Endometrium (tissue), 2 donors: Measurements from ENCODE around the gene KCTD21.

ENCODE experiments used
- FAIRE-seq: peaks from 2 replicates; lab custom pipeline; 2012; peaks lifted over from hg19 to GRCh38; lab: Jason Lieb, UNC
- donor health status: control.
- donor health status: control.

KCTD21 gene

DNA sequence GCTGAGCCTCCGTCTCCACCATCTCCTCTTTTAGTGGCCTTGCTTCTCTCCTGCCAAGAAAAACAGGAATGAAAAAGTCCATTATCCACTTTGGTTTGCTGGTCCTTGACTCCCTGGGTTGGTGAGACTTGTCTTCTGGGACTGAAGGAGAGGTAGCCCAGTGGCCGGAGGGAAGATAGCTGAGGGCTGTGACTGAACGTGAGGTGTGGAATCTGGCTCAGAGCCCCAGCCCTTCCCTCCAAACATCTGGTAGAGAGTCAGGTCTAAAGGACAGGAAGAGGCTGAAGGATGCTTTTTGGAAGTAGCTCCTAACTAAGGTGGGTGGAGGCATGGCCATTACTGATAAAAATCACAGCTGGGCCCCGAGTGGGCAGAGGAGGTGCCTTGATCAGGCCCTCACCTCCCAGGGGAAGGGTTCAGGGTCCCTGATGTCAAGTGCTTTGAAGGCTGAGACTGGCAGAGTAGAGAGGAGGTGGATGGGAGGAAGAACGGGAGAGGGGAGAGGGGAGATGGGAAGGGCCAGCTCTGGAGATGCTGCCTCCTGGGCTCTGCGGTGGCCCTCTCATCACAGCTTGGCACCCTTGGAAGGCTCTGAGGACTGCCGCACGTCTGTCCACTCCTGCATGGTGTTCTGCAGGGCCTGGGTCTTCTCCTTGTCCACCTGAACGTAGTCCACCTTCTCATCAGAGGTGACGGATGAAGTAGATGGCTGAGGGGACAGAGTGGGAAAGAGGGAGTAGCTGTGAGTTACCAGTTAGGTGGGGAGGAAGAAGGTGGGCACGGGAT is 30.5 kb upstream of the KCTD21 start:
- no peak for FAIRE-seq

DNA sequence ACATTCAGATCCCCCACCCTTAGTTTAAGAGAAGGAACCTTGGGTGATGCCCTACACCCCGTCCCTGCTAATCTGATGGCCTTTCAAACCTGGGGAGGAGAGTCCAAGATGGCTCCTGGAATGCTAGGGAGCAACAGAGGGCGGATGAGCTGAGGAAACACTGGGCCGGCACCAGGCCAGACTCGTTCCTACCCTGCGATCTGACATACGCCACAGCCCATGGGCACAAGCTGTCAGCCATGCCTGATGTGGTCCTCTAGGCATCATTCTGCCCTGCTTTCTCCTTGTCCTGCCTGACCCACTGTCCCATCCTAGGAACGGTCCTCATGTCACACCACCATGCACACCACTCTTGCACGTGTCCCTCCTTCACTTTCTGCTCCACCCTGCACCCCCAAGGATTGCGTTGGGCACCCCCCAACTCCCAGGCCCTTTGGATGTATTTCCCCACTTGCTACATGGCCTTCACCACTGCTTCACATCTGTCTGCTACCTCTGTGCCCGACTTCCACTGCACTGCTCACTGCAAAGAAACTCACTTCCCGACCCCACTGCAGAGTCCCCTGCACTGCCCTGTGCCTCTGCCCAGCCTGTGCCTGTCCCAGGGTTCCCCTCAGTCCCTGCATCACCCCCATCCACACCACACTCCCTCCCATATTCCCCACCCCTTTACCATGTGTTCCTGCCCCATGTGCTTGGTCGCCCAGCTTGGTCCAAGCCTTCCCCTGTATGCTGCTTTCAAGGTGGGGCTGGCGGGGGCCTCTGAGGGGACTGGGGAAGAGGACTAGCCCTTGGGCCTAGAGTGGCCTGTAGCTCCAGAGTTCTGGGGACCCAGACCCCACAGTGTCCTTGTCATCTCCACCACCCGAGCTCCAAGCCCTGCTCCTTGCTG is 29.5 kb upstream of the KCTD21 start:
- no peak for FAIRE-seq

DNA sequence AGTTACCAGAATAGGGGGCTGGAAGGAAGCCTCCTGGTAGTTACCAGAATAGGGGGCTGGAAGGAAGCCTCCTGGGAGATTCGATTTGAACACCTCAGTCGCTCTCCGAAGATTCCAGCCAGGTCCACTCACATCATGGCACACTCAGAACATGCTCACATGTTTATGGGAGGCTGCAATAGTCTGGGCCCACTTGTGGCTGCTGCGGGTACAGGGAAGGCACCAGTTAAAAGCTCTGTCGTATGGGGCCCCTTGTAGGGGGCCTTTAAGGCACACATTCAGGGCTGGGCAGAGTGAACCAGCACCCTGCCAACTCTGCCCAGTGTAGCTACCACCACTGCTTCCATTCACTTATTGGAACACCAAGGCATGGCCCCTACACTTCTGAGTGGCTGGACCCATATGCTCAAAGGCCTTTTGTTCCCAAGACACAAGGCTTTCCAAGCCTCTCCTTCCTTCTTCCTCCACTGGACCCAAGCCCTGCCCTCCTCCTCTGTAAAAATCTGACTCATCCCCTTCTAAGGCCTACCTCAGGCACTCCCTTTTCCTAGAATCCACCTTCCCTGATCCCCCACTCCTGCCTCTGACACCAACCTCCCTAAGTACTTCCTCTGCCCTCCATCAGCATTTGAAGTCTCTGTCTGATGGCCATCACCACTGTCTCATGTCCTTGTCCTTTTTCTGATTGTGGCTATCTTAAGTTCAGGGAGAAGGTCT is 28.3 kb upstream of the KCTD21 start:
- FAIRE-seq: no peak

DNA sequence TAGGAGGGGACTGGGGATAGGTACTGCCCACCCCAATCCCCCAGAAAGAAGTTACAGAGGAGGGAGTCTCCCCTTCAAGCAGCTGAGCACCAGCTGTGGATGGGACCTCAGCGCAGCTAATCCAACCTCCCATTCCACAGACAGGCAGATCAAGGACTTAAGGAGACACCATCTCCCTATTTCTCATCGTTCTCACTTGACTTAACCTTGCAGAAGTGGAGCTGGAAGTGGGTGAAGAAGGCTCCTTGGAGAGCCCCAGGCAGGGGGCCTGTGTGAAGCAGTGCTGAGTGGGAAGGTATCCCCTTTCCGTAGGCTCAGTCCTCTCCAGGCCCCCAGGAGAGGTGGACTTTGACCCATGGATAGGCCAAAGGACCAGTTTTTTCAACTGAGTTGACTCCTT is 27.6 kb upstream of the KCTD21 start:
- no peak for FAIRE-seq

DNA sequence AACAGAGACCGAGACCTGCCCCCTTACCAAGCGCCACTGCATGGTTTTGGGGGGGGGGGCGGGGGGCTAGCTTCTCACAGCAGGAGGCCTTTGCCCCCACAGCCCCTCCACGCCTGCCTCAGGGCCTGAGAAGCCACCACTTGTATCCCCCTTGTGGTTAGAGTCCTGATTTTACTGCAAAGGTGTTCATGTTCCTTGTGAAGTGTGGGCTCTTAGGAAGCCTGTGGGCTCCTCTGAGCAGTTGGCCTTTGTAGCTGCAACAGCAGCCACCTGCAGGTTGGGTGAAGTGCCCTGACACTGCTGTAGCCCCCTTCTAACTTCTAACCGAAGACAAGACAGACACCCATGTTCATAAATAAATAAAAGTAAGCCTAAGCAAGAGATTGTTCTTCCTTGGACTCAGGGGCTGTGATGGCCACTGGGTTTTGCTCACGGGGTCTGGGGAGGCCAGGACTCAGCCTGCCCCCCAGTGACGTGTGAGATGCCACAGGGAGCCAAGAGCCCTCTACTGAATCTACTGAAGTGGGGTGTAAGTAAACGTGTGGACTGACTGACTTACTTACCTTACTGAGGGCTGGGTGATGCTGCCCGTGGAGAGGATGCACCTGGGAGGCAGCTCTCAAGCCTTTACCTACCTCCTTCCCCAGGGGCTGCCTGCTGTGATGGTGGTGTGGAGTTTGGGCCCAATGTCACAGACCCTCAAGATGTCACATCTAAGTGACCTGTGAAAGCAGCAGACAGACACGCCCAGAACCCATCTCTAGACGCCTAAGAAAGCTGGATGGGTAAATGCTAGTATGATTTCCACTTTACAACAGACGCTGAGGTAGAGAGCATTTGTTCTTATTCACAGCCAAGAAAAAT is 26.1 kb upstream of the KCTD21 start:
- FAIRE-seq: no peak

DNA sequence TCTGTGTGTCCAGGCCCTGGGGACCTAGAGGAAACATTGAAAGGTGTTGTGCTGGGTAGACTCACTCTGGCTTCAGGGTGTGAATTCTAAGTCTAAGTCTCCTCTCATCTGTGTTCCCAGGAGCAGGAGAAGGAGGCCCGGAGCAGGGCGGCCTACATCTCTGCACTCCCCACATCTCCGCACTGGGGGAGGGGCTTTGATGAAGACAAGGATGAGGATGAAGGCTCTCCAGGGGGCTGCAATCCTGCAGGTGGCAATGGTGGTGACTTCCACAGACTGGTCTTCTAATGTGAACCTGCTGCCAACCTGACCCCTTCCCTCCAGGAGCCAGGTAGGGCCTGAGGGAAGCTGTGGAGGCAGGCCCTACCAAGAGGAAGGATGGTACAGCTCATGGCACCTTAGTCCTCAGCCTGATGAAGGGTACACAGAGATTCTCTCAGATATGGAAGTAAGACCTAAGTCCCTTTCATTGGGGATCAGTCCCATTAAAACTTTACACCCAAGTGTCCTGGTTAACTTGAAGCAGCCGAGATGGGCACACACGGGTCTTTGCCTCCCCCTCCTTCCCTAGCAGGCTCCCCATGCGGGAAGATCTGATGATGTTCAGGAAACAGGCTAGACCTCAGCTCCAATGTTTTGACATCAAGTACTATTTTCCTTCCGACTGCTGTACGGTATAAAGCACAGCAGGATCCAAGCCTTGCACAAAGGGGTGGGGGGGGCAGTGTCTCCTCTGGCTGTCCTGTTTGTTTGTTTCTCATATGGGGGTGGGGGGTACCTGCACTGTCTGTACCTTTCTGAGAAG is 25.3 kb upstream of the KCTD21 start:
- FAIRE-seq: no peak

DNA sequence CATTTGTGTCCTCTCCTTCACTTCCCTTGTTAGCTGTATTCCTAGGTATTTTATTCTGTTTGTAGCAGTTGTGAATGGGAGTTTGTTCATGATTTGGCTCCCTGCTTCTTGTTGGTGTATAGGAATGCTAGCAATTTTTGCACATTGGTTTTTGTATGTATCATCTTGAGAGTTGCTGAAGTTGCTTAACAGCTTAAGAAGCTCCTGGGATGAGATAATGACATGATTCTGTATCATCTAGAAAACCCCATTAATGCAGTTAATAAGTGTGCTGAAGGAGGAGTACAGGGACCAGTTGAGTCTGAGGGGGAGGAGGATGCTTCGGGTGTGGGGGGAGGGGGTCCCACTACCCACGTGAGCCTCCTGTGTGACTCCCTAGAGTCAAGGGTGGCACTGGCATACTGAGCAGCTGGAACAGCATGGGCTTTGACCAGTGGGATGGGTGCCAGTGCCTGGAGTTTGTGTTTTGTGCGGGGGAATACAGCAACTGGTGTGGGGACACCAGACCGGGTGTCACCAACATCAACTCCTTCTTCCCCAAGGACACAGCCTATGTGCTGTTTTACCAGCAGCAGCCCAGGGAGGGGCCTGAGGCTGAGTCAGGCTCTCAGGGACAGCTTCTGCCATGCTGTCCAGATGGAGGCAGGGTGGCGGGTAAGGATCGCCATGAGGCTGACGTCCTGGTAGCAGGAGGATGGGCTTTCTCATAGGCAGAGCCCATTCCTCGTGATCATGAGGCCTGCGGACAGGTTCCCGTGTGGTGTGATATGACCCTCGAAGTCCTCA is 24.4 kb upstream of the KCTD21 start:
- FAIRE-seq: no peak

DNA sequence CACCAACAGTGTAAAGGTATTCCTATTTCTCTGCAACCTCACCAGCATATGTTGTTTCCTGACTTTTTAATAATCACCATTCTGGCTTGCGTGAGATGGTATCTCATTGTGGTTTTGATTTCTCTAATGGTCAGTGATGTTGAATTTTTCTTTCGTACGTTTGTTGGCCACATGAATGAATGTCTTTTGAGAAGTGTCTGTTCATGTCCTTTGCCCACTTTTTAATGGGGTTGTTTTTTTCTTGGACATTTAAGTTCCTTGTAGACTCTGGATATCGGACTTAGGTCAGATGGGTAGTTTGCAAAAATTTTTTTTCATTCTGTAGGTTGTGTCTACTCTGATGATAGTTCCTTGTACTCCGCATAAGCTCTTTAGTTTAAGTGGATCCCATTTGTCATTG is 23.1 kb upstream of the KCTD21 start:
- no peak for FAIRE-seq

DNA sequence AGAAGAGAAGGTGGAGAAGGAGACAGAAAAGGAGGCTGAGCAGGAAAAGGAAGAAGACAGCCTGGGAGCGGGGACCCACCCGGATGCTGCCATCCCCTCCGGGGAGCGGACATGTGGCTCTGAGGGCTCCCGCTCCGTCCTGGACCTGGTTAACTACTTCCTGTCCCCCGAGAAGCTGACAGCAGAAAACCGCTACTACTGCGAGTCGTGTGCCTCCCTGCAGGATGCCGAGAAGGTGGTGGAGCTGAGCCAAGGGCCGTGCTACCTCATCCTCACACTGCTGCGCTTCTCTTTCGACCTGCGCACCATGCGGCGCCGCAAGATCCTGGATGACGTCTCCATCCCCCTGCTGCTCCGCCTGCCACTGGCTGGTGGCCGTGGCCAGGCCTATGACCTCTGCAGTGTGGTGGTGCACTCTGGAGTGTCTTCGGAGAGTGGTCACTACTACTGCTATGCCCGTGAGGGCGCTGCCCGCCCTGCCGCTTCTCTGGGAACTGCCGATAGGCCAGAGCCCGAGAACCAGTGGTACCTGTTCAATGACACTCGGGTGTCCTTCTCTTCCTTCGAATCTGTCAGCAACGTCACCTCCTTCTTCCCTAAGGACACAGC is 21.7 kb upstream of the KCTD21 start:
- no peak for FAIRE-seq

DNA sequence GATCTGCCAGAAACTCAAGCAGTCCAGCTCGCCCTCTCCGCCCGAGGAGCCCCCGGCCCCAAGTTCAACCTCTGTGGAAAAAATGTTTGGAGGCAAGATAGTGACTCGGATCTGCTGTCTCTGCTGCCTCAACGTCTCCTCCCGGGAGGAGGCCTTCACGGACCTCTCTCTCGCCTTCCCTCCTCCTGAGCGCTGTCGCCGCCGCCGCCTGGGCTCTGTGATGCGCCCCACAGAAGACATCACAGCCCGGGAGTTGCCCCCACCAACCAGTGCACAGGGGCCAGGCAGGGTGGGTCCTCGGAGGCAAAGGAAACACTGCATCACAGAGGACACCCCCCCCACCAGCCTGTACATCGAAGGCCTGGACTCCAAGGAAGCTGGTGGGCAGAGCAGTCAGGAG is 21.1 kb upstream of the KCTD21 start:
- no peak for FAIRE-seq

DNA sequence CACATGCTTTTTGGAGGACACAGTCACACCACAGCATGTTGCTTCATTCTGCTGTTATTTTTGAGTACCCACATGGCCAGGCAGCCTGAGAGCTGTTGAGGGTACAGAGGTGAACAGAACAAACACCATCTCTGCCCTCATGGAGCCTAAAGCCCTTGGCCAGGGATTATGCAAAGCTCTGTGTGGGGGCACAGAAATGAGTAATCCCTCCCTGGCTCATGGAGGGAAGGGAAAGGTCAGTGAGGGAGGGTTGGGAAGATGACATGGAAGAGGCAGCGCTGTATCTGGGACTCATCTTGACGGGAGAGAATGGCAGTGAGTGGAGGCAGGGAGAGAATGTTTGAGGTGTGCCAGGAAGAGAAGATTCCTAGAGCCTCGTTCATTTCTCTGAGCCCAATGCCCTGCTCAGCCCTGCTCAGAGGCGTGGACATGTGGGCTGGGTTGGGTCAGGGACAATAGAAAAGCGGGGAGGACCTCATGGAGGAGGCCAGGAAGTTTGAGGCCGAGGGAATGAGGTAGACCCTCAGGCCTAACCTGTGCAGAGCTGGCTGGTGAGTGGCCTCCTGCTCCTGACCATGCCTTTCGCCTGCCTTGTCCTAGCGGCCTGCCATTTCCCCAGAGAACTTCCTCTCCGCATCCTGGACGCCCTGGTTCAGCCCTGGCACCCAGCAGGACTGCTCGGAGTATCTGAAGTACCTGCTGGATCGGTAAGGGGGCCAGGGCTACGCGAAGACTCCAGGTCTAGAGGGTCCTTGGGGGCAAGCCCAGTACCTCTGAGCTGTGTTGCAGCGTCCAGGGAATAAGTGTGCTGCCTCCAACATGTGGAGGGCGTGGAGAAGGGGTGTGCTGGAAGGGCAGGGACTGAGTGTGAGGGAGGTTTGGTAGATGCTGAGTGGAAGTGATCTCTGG is 20.1 kb upstream of the KCTD21 start:
- no peak for FAIRE-seq

DNA sequence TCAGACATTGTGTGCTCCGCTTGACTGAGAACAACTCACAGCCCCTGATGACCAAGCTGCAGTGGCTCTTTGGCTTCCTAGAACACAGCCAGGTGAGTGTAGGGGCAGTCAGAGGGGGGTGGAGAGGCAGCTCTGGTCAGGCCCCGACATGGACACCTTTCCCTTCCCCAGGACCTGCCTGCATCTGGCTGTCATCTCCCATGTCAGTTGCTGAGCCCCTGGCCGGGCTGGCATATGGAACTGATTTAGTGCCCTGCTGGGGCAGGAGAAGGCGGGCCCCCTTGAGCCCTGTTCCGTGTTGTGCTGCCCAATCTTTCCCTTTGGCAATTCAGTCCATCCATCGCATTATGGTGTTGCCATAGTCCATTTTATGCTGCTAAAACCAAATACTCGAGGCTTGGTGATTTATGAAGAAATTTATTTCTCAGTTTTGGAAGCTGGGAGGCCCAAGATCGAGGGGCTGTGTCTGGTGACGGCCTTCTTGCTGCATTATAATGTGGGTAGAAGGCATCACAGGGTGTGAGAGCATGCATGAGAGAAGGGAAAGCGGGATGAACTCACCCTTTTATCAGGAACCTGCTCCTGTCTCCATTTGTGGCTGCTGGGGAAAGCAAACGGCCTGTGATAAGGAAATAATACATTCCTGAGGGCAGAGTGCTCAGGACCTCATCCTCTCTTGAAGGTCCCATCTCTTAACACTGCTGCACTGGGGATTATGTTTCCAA is 19.3 kb upstream of the KCTD21 start:
- no peak for FAIRE-seq

DNA sequence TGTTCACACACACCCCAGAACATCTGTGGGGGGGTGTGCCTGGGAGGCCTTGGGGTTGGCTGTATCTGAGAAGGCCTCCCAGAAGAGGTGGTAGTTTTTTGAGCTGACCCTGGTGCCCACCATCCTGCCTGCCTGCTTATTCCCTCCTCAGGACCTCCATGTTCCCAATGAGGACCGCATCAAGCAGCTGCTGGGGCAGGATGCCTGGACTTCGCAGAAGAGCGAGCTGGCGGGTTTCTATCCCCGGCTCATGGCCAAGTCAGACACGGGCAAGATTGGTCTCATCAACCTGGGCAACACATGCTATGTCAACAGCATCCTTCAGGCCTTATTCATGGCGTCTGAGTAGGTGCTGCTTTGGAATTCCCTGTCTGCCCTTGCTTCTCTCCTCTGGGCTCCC is 17.3 kb upstream of the KCTD21 start:
- FAIRE-seq: no peak

DNA sequence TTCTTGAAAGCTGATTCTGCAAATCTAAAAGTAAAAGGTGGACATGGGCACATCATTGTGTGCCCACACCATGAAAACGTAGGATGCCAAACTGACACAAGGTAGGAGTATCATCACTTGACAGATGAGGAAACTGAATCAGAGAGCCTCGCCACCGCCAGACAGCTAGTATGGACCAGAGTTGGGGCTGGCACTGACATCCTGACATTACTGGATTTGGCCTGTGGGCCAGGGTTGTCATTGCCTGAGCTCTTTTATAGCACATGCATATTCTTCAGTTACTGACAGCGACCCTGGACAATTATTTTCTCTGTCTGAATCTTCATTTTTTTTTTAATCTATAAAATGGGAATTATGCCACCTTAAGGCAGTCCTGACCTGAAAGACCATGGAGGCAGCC is 16.8 kb upstream of the KCTD21 start:
- no peak for FAIRE-seq

DNA sequence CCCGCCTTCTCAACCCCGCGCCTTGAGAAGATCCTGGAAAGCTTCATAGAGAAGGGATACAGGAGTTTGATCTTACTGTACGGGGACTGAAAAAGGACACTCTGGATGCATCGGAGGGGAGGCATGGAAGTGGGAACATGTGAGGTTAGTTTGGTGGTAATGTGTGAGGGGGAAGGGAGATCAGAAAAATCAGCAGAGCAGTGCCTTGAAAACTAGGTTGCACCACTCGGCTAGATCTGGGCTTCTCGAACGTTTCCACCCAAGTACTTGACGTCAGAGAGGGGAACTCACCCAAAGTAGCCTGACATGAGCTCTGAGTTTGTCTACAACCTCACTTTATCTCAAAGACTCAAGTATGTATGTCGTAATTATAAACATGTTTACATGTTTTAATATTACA is 14.8 kb upstream of the KCTD21 start:
- no peak for FAIRE-seq

DNA sequence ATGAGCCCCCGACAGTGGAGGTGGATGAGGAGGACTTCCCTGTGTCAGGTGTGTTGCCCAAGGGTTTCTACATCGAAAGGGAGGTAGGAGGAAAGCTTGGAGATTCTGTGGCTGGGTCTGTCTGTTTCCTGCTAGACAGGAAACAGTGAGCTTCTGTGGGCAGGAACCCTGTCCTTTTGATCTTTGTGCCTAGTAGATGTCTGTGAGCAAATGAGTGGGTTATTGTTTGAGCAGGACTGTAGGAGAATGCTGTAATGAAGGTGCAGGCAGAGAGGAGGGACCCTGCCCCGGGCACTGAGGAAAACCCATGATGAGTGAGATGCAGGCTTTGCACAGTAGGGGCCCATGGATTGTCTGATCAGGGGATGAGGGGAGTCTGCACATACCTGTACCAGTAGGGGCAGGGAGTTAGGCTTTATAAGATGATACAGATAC is 14.3 kb upstream of the KCTD21 start:
- FAIRE-seq: no peak

DNA sequence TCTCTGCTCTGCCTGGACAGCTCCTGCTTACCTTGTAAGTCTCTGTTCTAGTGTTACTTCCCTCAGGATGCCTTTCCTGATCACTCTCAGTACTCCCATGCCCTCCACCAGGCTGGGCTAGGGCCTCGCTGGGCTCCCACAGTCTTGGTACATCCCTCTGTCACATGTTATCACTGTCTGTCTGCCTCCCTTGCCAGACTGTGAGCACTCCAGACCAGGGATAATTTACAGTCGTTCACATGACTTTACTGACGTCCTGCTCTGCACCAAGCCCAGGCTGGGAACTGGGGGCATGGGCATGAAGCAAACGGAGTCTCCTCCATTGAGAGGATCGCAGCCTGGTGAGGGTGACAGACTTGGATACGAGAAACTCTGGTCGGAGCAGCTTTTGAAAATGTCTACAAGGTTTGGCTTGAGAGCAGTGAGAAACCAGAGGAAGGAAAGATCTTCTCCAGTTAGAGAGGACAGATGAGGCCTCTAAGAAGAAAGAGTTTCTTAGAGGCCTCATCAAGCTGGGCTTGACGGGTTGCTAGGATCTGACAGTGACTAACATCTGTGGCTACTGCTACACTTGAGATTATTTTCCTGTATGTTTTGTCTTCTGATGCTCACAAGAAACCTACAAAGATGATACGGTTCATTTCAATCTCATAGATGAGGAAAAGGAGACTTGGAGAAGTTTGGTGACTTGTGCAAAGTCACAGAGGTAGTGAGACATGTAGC is 12.8 kb upstream of the KCTD21 start:
- no peak for FAIRE-seq
